Duodenal mucosa (tissue), 2 donors: Measurements from ENCODE around the gene DPY19L3.
A peak's percentile ranks its signal among the peaks of the same experiment; 100 is the strongest.

ENCODE experiments used
- H3K27ac ChIP-seq: one replicate; pipeline ENCODE4 v1.7.0; 2013; ENCODE audit warnings: low read depth, low read length
- H3K27me3 ChIP-seq, 2 donors: one replicate each; pipeline ENCODE4 v1.7.0; 2013; ENCODE audit warnings: low read length in 2 of 2, control low read depth in 1 of 2; ENCODE audit not compliant: insufficient read depth in 2 of 2, control insufficient read depth in 1 of 2
- H3K36me3 ChIP-seq, 2 donors: one replicate each; pipeline ENCODE4 v1.7.0; 2013; ENCODE audit warnings: low read length in 2 of 2, control low read depth in 1 of 2; ENCODE audit not compliant: insufficient read depth in 2 of 2, control insufficient read depth in 1 of 2
- H3K4me1 ChIP-seq, 2 donors: one replicate each; pipeline ENCODE4 v1.7.0; 2013; ENCODE audit warnings: low read length in 2 of 2, control low read depth in 1 of 2; ENCODE audit not compliant: insufficient read depth in 2 of 2, control insufficient read depth in 1 of 2
- H3K4me3 ChIP-seq, 2 donors: one replicate each; pipeline ENCODE4 v1.7.0; 2013; ENCODE audit warnings: low read length in 2 of 2, low read depth in 1 of 2
- H3K9ac ChIP-seq, 2 donors: one replicate each; pipeline ENCODE4 v1.7.0; 2013; ENCODE audit warnings: low read length in 2 of 2, low read depth in 1 of 2
- H3K9me3 ChIP-seq, 2 donors: one replicate each; pipeline ENCODE4 v1.7.0; 2013; ENCODE audit warnings: low read length in 2 of 2, control low read depth in 1 of 2; ENCODE audit not compliant: control insufficient read depth in 1 of 2

Gene DPY19L3, protein sequence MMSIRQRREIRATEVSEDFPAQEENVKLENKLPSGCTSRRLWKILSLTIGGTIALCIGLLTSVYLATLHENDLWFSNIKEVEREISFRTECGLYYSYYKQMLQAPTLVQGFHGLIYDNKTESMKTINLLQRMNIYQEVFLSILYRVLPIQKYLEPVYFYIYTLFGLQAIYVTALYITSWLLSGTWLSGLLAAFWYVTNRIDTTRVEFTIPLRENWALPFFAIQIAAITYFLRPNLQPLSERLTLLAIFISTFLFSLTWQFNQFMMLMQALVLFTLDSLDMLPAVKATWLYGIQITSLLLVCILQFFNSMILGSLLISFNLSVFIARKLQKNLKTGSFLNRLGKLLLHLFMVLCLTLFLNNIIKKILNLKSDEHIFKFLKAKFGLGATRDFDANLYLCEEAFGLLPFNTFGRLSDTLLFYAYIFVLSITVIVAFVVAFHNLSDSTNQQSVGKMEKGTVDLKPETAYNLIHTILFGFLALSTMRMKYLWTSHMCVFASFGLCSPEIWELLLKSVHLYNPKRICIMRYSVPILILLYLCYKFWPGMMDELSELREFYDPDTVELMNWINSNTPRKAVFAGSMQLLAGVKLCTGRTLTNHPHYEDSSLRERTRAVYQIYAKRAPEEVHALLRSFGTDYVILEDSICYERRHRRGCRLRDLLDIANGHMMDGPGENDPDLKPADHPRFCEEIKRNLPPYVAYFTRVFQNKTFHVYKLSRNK

DNA sequence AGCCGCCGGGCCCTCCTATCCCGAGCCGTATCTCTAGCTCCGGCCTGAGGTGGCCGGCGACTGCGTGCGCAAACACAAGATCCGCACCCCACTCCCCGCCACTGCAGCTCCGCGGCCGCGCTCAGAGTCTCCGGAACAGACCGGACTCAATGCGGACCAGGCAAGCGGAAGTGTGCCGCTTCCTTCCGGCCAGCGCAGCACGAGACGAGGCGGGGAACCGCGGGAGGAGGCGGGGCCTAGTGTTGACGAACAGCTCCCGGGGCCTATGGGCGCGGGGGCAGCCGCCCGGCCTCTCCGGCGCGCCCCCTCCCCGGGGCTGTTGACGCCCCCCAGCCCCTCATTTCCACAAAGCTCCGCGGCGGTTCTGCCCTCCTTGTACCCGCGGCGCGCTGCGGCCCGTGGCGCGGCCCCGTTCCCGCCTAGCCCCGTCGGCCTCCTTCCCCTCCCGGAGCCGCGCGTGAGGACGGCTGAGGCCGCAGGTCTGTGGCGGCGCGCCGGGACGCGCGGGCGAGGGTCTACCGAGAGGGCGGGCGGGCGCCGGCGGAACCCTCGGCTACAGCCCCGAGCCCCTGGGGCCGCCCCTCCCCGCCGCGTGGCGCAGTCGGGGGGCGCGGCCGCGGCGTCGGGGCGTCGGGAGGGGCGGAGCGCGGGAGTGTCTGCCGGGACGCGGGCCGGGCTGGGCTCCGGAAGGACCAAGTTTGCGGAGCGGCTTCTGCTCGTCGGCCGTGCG is at the start of gene DPY19L3:
Gene DPY19L3, plus strand, starts transcription at position 340 of the 730 bp plus-strand sequence. CDS start 2,484 bp downstream, outside the sequence.
- peak within 1 kb of the TSS; percentile 87 to 92 for H3K4me3 ChIP-seq
- H3K36me3 ChIP-seq, result peaks cover 0 to 6% of the 10 kb centered on the region in 2 donors
- H3K9ac ChIP-seq, result peak within 1 kb of the TSS; percentile 94 to 97
- peak within 1 kb of the TSS; percentile 96 for H3K27ac ChIP-seq
- no peaks in the 10 kb centered on the region for H3K27me3 ChIP-seq
- H3K4me1 ChIP-seq, result peaks cover 20 to 24% of the 10 kb centered on the region in 2 donors
- no peaks in the 10 kb centered on the region for H3K9me3 ChIP-seq

DNA sequence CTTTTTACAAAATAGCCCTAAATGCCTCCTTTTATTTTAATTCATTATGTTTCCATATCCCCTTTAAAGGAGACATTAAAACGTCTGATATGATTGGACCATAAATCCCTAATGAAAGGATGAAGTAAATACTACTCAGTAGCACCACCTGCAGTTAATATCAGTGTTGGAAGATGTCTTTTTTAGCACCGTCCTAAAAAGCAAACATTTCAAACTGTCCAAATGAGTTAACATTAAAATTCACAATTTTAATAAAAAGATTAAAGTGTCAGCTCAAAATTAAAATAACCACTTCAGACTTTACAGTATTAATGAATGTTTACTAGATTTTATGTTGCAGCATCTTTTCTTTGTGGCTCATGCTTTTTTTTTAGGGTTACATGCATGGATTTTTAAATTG is 47.9 kb upstream of the DPY19L3 start:
- Histone ChIP-seq H3K9me3 (no peaks in the 10 kb centered on the region), H3K27me3 (no peaks in the 10 kb centered on the region), H3K4me3 (no peak overlapping the region), H3K4me1 (peaks cover 0 to 2% of the 10 kb centered on the region in 2 donors), H3K27ac (no peak overlapping the region), H3K36me3 (peaks cover 55 to 73% of the 10 kb centered on the region in 2 donors), H3K9ac (no peak overlapping the region)

DNA sequence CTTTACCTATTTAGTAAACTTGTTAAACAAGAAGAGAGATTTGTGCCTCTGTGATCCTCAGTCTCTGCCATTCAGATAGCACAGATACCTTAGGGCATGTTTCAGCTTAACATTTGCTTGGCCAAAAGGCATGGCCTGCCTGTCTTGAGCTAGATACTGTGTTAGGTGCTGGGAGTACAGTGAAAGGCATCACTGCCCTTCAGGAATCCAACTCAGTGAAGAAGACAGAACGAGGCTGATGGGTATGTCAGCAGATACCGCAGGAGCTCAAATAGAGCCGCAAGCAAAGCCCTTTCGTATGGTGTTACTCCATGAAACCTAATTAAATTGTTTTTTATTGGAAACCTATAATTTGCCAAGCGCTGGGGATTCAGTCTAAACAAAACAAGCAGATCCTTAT is 47.2 kb upstream of the DPY19L3 start:
- H3K9ac ChIP-seq, result no peak overlapping the region
- no peak overlapping the region for H3K4me3 ChIP-seq
- no peak overlapping the region for H3K27ac ChIP-seq
- no peaks in the 10 kb centered on the region for H3K27me3 ChIP-seq
- peaks cover 50 to 72% of the 10 kb centered on the region in 2 donors for H3K36me3 ChIP-seq
- H3K9me3 ChIP-seq, result no peaks in the 10 kb centered on the region
- H3K4me1 ChIP-seq, result peaks cover 0 to 8% of the 10 kb centered on the region in 2 donors

DNA sequence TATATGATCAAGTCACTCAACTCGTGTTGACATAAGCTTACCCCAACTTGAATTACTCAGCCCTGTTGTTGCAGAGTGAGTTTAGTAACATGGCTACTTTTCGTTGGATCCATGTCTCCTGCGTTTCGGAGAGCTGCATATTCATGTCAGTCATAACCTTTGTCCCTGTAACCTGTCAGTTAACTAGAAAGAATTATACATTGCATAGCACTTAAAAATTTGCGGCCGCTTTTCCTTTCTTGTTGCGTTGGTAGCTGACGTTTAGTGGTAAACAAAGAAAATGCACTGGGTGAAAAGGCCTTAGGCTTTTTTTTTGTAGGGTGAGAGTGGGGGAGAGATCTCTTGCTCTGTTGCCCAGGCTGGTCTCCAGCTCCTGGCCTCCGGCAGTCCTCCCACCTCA is 46.0 kb upstream of the DPY19L3 start:
- H3K27me3 ChIP-seq, result no peaks in the 10 kb centered on the region
- H3K4me1 ChIP-seq, result peaks cover 0 to 15% of the 10 kb centered on the region in 2 donors
- H3K9me3 ChIP-seq, result no peaks in the 10 kb centered on the region
- H3K36me3 ChIP-seq, result peaks cover 37 to 66% of the 10 kb centered on the region in 2 donors
- H3K9ac ChIP-seq, result no peak overlapping the region
- H3K27ac ChIP-seq, result no peak overlapping the region
- no peak overlapping the region for H3K4me3 ChIP-seq

DNA sequence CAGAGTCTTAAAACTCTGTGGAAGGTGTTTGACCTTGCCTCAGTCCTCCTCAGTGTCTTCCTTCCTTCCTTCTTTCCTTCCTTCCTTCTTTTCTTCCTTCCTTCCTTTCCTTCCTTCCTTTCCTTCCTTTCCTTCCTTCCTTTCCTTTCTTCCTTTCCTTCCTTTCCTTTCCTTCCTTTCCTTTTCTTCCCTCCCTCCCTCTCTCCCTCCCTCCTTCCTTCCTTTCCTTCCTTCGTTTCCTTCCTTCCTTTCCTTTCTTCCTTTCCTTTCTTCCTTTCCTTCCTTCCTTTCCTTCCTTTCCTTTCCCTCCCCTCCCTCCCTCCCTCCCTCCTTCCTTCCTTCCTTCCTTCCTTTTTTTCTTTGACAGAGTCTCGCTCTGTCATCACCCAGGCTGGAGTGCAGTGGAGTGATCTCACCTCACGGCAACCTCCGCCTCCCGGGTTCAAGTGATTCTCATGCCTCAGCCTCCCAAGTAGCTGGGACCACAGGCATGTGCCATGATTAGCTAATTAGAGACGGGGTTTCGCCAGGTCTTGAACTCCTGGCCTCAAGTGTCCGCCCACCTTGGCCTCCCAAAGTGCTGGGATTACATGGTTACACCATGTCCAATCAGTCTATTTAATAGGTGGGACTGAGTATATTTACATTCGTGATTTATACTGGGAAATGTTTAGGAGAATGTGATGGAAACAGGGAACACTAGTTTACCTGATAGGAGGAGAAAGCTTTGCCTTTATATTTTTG is 43.8 kb upstream of the DPY19L3 start:
- Histone ChIP-seq H3K27ac (no peak overlapping the region), H3K4me3 (no peak overlapping the region), H3K4me1 (peaks cover 0 to 15% of the 10 kb centered on the region in 2 donors), H3K27me3 (no peaks in the 10 kb centered on the region), H3K9ac (no peak overlapping the region), H3K9me3 (no peaks in the 10 kb centered on the region), H3K36me3 (peaks cover 34 to 64% of the 10 kb centered on the region in 2 donors)

DNA sequence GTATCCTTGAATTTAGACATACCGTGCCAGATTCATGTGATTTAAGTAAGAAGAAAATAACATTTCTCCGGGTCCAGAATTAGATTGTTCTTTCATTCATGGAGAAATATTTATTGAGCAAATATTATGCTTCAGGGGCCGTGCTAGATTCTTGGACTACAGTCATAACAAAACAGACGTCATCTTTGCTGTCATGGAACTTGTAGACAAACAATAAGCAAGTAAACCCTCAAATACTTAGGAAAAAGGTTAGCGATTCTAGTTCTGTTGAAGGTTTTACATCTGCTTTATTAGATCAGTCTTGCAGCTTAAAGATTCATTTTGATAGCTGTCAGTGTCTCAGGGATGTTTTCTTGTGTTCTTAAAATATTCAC is 43.3 kb upstream of the DPY19L3 start:
- Histone ChIP-seq H3K9ac (no peak overlapping the region), H3K36me3 (peaks cover 28 to 64% of the 10 kb centered on the region in 2 donors), H3K4me3 (no peak overlapping the region), H3K27ac (no peak overlapping the region), H3K27me3 (no peaks in the 10 kb centered on the region), H3K9me3 (no peaks in the 10 kb centered on the region), H3K4me1 (peaks cover 0 to 15% of the 10 kb centered on the region in 2 donors)

DNA sequence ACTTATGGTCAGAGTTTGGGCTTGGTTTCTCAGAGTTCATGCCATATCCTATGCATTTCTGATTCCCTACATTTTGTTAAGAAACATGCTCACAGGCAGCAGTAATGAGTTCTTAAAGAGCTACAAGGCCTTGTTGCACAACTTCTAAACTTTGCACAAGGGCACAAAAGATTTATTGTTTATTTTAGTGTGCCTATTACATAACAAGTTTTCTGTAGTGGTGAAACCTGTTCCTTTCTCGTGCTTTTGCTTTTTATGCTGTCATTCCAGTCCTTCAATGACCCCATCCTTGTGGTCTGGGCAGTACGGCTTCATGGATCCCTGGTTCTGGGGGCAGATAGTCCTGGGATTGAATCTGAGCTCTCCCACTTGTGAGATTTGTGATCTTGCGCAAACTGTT is 42.4 kb upstream of the DPY19L3 start:
- H3K9ac ChIP-seq, result no peak overlapping the region
- peaks cover 0 to 15% of the 10 kb centered on the region in 2 donors for H3K4me1 ChIP-seq
- H3K4me3 ChIP-seq, result no peak overlapping the region
- H3K36me3 ChIP-seq, result peaks cover 23 to 62% of the 10 kb centered on the region in 2 donors
- no peaks in the 10 kb centered on the region for H3K27me3 ChIP-seq
- no peaks in the 10 kb centered on the region for H3K9me3 ChIP-seq
- H3K27ac ChIP-seq, result no peak overlapping the region

DNA sequence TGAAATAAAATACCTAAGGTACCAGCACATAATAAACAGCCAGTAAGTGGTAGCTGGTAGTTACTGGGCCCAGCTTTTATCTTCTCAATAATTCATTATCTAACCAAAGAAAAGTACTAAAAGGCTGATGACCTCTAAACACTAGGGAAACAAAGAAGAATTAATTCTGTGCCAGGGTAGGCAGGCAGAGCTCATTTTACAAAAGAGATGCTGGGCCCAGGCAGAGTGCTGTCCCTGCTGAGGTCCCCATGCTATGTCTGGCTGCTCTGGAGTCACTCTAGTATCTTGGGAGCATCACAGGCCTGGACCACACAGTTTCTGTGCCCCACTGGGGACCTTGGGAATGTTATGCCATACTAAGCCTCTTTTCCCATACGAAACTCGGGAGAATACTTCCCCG is 41.9 kb upstream of the DPY19L3 start:
- Histone ChIP-seq H3K9me3 (no peaks in the 10 kb centered on the region), H3K36me3 (peaks cover 23 to 59% of the 10 kb centered on the region in 2 donors), H3K9ac (no peak overlapping the region), H3K27me3 (no peaks in the 10 kb centered on the region), H3K4me3 (no peak overlapping the region), H3K27ac (no peak overlapping the region), H3K4me1 (peaks cover 0 to 15% of the 10 kb centered on the region in 2 donors)

DNA sequence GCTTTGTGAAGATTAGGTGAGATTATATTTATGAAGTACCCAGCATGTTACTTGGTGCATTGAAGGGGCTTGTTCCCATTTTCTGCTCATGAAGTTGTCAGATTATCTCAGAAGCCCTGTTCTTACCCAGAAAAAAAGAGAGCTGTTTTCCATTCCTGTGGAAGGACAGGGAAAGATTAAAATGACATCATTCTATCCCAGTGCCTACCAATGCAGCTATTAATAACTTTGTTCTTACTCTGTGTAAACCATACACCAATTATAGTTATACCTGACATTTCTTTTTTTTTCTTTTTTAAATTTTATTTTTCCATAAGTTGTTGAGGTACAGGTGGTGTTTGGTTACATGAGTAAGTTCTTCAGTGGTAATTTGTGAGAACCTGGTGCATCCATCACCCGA is 41.5 kb upstream of the DPY19L3 start:
- H3K4me3 ChIP-seq, result no peak overlapping the region
- H3K9ac ChIP-seq, result no peak overlapping the region
- H3K27ac ChIP-seq, result no peak overlapping the region

More for the DNA sequence above, 41.5 kb upstream of the DPY19L3 start:
- Histone ChIP-seq H3K4me1 (peaks cover 0 to 15% of the 10 kb centered on the region in 2 donors), H3K9me3 (no peaks in the 10 kb centered on the region), H3K36me3 (peaks cover 21 to 58% of the 10 kb centered on the region in 2 donors), H3K27me3 (no peaks in the 10 kb centered on the region)
